Panc1 (cell line): ENCODE data around the gene THBS2.

Experiments used
- POLR2AphosphoS5 ChIP-seq: IDR thresholded peaks from 2 replicates; pipeline ENCODE4 v1.6.1; 2012; ENCODE audit warnings: mild to moderate bottlenecking, low read depth, low read length, moderate library complexity
- SIN3A ChIP-seq: IDR thresholded peaks from 2 replicates; pipeline ENCODE4 v1.6.1; 2012; ENCODE audit warnings: low read depth, mild to moderate bottlenecking, low read length, moderate library complexity, borderline replicate concordance; ENCODE audit not compliant: insufficient read depth
- TCF7L2 ChIP-seq: IDR thresholded peaks from 2 replicates; pipeline ENCODE4 v1.6.1; 2011; ENCODE audit warnings: mild to moderate bottlenecking, low read depth, low read length, inconsistent platforms
- TF ChIP-seq, protein P1 (sequence below): fragments of 450-650 bp; IDR thresholded peaks from 2 replicates; pipeline ENCODE4 v1.5.1; 2017; ENCODE audit warnings: mild to moderate bottlenecking
- TF ChIP-seq, protein P2 (sequence below), 2 experiments: IDR thresholded peaks; 2 replicates each; pipeline ENCODE4 v1.6.1; 2011 to 2012; ENCODE audit warnings: low read depth in 2 of 2, control low read depth in 1 of 2, low read length in 1 of 2, mild to moderate bottlenecking in 1 of 2, moderate library complexity in 1 of 2; ENCODE audit not compliant: insufficient read depth in 1 of 2

DNA sequence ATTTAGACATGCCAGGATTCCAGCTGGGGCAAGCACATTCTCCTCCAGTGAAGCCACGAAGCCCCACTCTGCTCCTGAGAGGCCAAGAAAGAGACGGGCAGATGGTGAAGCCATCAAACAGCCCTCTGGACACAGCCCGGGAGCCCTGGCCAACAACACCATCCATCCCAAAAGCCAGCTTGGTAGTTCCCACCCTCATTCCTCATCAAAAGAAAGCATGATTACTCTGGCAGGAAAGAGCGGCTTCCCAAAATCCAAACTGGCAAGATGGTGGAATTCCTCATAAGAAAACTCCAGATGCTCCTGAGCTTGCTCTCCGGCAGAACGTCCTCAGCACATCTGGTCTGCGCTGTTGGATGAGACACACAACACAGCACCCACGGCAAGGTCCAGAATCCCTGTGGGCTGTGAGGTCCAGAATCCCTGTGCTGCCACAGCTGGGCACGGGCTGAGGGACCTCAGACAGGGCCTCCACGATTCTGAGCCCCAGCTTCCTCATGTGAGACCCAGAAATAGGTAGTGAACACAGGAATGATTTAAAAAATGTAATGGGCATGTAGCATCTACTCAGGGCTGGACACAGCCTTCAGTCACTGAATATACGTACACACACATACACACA, 52.6 kb downstream of the THBS2 start:
- TF ChIP-seq, protein P1, sequence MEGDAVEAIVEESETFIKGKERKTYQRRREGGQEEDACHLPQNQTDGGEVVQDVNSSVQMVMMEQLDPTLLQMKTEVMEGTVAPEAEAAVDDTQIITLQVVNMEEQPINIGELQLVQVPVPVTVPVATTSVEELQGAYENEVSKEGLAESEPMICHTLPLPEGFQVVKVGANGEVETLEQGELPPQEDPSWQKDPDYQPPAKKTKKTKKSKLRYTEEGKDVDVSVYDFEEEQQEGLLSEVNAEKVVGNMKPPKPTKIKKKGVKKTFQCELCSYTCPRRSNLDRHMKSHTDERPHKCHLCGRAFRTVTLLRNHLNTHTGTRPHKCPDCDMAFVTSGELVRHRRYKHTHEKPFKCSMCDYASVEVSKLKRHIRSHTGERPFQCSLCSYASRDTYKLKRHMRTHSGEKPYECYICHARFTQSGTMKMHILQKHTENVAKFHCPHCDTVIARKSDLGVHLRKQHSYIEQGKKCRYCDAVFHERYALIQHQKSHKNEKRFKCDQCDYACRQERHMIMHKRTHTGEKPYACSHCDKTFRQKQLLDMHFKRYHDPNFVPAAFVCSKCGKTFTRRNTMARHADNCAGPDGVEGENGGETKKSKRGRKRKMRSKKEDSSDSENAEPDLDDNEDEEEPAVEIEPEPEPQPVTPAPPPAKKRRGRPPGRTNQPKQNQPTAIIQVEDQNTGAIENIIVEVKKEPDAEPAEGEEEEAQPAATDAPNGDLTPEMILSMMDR = no peak
- TF ChIP-seq POLR2AphosphoS5 (no peak), TCF7L2 (no peak), SIN3A (no peak)
- TF ChIP-seq, protein P2, sequence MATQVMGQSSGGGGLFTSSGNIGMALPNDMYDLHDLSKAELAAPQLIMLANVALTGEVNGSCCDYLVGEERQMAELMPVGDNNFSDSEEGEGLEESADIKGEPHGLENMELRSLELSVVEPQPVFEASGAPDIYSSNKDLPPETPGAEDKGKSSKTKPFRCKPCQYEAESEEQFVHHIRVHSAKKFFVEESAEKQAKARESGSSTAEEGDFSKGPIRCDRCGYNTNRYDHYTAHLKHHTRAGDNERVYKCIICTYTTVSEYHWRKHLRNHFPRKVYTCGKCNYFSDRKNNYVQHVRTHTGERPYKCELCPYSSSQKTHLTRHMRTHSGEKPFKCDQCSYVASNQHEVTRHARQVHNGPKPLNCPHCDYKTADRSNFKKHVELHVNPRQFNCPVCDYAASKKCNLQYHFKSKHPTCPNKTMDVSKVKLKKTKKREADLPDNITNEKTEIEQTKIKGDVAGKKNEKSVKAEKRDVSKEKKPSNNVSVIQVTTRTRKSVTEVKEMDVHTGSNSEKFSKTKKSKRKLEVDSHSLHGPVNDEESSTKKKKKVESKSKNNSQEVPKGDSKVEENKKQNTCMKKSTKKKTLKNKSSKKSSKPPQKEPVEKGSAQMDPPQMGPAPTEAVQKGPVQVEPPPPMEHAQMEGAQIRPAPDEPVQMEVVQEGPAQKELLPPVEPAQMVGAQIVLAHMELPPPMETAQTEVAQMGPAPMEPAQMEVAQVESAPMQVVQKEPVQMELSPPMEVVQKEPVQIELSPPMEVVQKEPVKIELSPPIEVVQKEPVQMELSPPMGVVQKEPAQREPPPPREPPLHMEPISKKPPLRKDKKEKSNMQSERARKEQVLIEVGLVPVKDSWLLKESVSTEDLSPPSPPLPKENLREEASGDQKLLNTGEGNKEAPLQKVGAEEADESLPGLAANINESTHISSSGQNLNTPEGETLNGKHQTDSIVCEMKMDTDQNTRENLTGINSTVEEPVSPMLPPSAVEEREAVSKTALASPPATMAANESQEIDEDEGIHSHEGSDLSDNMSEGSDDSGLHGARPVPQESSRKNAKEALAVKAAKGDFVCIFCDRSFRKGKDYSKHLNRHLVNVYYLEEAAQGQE (IDR thresholded peaks at IDR 0.05; ENCODE audit: insufficient read depth in 1 of 2, low read depth in 2 of 2, low read length in 1 of 2) = no peak
